Measurements from ENCODE around the gene LEP. TPM values are rescaled to one million over a fixed set of nuclear protein-coding genes. Genes with fewer than 3 reads are reported as not detected.

The LEP gene
- total and polyA plus RNA-seq, 12 donors, result under 0.01 to 0.98 (median 0.34) TPM; not detected in 3

DNA sequence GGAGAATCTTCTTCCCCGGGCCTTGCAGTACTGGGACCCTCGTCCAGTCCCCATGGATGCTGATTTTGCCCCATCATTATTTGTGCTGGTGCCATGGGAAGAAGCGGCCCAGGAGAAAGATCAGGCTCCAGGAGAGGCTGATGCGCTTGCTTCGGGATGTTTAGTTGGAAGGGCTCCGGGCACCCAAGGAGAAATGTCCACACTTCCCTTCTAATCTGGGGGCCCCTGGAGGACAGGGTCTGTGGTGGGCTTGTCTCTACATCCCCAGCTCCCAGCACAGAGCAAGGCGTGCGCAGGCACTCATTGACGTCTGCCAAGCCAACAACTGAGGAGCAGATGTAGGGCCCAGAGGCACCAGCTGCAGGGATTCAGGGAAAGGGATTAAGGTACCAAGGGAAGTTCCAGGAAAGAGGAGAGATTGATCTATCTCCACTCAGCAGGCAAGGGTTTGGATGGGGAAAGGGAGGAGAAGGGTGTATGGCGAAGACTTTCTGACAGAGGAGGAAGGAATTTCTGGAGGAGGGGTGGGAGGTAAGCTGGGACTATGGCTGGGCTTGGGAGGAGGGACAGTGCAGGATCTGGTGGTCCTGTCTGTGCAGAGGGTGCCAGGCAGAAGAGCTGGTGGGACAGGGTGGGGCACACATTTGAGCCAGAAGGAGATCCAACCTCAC lies 38.7 kb upstream of the LEP start:
- no peaks in the 10 kb centered on the region for H3K9me3 ChIP-seq (replicated peaks in 1 of 3)
- H3K27me3 ChIP-seq, result peaks cover 14% of the 10 kb centered on the region
- DNase-seq, result peak in 1 of 7 donors; percentile 23
- intact Hi-C loops (cut with DNase I), result no loop called here
- H3K4me3 ChIP-seq, result no peak overlapping the region
- WGBS, 4 donors, result 77 to 89% (median 82%) methylated on average over 7 to 10 of the region's 10 CpGs
- H3K27ac ChIP-seq, result no peak overlapping the region
- H3K36me3 ChIP-seq (replicated peaks in 1 of 2), result no peaks in the 10 kb centered on the region
- peaks cover 0 to 6% of the 10 kb centered on the region in 2 donors for H3K4me1 ChIP-seq (replicated peaks in 1 of 2)
- TF ChIP-seq, protein P1, sequence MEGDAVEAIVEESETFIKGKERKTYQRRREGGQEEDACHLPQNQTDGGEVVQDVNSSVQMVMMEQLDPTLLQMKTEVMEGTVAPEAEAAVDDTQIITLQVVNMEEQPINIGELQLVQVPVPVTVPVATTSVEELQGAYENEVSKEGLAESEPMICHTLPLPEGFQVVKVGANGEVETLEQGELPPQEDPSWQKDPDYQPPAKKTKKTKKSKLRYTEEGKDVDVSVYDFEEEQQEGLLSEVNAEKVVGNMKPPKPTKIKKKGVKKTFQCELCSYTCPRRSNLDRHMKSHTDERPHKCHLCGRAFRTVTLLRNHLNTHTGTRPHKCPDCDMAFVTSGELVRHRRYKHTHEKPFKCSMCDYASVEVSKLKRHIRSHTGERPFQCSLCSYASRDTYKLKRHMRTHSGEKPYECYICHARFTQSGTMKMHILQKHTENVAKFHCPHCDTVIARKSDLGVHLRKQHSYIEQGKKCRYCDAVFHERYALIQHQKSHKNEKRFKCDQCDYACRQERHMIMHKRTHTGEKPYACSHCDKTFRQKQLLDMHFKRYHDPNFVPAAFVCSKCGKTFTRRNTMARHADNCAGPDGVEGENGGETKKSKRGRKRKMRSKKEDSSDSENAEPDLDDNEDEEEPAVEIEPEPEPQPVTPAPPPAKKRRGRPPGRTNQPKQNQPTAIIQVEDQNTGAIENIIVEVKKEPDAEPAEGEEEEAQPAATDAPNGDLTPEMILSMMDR (IDR thresholded peaks at IDR 0.05), result no peak
- no peak for TF ChIP-seq POLR2A (IDR thresholded peaks at IDR 0.05)

DNA sequence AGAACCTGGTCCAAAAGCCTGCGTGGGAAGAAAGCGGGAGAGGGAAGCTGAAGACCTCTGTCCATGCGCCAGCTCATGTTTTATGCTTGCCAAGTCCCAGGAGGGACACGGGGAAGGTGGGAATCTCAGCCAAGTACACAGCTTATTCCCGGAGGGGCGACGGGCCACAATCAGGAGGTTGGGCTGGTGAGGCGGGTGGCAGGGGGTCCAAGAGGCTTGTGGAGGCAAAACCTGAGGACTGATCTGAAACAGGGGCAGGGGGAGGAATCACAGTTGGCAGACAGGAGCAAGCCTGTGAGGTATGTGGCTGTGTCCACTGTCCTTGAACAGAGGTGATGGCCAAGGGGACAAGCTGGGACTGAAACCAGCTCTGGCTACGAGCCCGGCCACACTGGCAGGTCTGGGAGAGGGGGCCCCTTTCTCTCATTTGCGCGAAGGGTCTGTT lies 38.0 kb upstream of the LEP start:
- no peak overlapping the region for H3K4me3 ChIP-seq
- intact Hi-C loops (cut with DNase I), result no loop called here
- H3K27me3 ChIP-seq, result peaks cover 14% of the 10 kb centered on the region

DNA sequence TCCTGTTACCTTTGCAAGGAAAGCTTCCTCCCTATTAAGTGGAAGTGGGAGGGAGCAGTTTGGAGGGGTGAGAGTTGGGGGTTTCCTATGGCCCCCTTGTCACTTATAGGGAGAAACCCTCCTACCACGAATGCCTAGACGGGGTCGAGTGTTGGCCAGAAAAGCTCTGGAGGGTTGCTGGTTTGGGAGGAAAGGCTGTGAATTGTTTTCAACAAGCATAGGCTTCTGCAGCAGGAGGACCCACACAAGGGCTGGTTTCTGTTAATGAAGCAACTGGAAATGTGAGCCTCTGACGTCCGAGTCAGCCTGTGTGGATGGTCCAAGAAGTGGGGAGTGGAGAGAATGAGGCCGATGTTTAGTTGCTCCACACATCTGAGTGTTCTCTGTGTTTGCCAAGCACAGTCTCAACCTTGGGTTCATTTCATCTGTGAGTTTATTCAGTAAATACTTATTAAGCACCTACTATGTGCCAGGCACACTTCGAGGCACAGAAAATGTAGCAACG lies 37.3 kb upstream of the LEP start:
- peak in 2 of 7 donors; percentile 41 to 44 for DNase-seq
- Histone ChIP-seq H3K4me3 (no peak overlapping the region), H3K4me1 (replicated peaks in 1 of 2) (peaks cover 0 to 6% of the 10 kb centered on the region in 2 donors), H3K9me3 (replicated peaks in 1 of 3) (no peaks in the 10 kb centered on the region), H3K36me3 (replicated peaks in 1 of 2) (no peaks in the 10 kb centered on the region), H3K27ac (no peak overlapping the region), H3K27me3 (peaks cover 14% of the 10 kb centered on the region)
- WGBS, 4 donors, result 50 to 58% (median 58%) methylated on average over 8 of the region's 8 CpGs
- TF ChIP-seq, protein P1 (IDR thresholded peaks at IDR 0.05), result no peak
- TF ChIP-seq POLR2A (IDR thresholded peaks at IDR 0.05), result no peak
- intact Hi-C loops (cut with DNase I), result no loop called here

More for the DNA sequence above, 38.0 kb upstream of the LEP start:
- Histone ChIP-seq H3K9me3 (replicated peaks in 1 of 3) (no peaks in the 10 kb centered on the region), H3K4me1 (replicated peaks in 1 of 2) (peaks cover 0 to 6% of the 10 kb centered on the region in 2 donors), H3K27ac (no peak overlapping the region), H3K36me3 (replicated peaks in 1 of 2) (no peaks in the 10 kb centered on the region)
- no peak for TF ChIP-seq POLR2A (IDR thresholded peaks at IDR 0.05)
- TF ChIP-seq, protein P1 (IDR thresholded peaks at IDR 0.05), result no peak
- WGBS, 4 donors, result 18 to 60% (median 36%) methylated on average over 10 to 12 of the region's 12 CpGs
- peak in 5 of 7 donors; percentile 20 to 85 (median 48) for DNase-seq

DNA sequence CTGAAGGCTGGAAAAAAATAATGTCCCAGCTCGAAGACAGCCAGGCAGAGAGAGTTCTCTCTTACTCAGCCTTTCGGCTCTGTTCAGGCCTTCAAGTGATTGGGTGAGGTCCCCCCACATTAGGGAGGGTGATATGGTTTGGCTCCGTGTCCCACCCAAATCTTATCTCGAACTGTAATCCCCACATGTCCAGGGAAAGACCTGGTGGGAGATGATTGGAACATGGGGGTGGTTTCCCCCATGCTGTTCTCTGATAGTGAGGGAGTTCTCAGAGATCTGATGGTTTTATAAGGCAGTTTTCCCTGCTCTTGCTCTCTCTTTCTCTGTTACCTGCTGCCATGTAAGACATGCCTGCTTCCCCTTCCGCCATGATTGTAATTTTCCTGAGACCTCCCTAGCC lies 36.6 kb upstream of the LEP start:
- H3K27me3 ChIP-seq, result peaks cover 14% of the 10 kb centered on the region
- no peaks in the 10 kb centered on the region for H3K9me3 ChIP-seq (replicated peaks in 1 of 3)
- no peak for TF ChIP-seq POLR2A (IDR thresholded peaks at IDR 0.05)
- TF ChIP-seq, protein P1 (IDR thresholded peaks at IDR 0.05), result no peak
- no peaks in the 10 kb centered on the region for H3K36me3 ChIP-seq (replicated peaks in 1 of 2)
- 87 to 93% (median 90%) methylated on average over 4 to 5 of the region's 5 CpGs for WGBS, 4 donors
- intact Hi-C loops (cut with DNase I), result no loop called here
- peaks cover 0 to 12% of the 10 kb centered on the region in 2 donors for H3K4me1 ChIP-seq (replicated peaks in 1 of 2)
- H3K27ac ChIP-seq, result no peak overlapping the region
- H3K4me3 ChIP-seq, result no peak overlapping the region
- DNase-seq, result peak in 1 of 7 donors; percentile 10

Measured in adrenal gland (tissue), 12 donors.